HG03039 (cell line): Measurements from ENCODE around the gene PTCRA.
A peak's percentile ranks its signal among the peaks of the same experiment; 100 is the strongest.
"Not testable (repeated sequence)": the region's sequence is repeated elsewhere in the genome, so short reads cannot be mapped to it uniquely, and the experiment has no call there.

Experiments
- ATAC-seq: cut with Tn5 transposase; IDR thresholded peaks from one replicate; pipeline ENCODE4 v1.9.1; 2021; ENCODE audit warnings: mild to moderate bottlenecking, moderate library complexity; ENCODE audit not compliant: unreplicated experiment

Gene PTCRA

GRCh38 chr6:42902429-42903263 is 13.2 kb upstream of the PTCRA start:
- not testable (repeated sequence) for ATAC-seq

GRCh38 chr6:42904467-42904866 is 11.4 kb upstream of the PTCRA start:
- ATAC-seq, result no peak

- ATAC-seq, result no peak
Measured at GRCh38 chr6:42907336-42907735, 8.5 kb upstream of the PTCRA start.

GRCh38 chr6:42909835-42910234 is 6.0 kb upstream of the PTCRA start:
- ATAC-seq, result no peak

- no peak for ATAC-seq
Measured at GRCh38 chr6:42911171-42912021, 4.5 kb upstream of the PTCRA start.

GRCh38 chr6:42914546-42914945 is 1.3 kb upstream of the PTCRA start:
- no peak for ATAC-seq

- no peak for ATAC-seq
Measured at GRCh38 chr6:42916288-42916687, 435 bp downstream of the PTCRA start.

GRCh38 chr6:42921801-42922200 is 5.9 kb downstream of the PTCRA start:
- no peak for ATAC-seq

- no peak for ATAC-seq
Measured at GRCh38 chr6:42923666-42924065, 7.8 kb downstream of the PTCRA start.

- no peak for ATAC-seq
Measured at GRCh38 chr6:42925248-42925857, 9.5 kb downstream of the PTCRA start.

- ATAC-seq, result peak; percentile 66
Measured at GRCh38 chr6:42928986-42929820, 13.3 kb downstream of the PTCRA start, which contains the start of gene CNPY3. Gene CNPY3, plus strand, starts transcription at chr6:42929480. Its CDS starts 91 bp downstream, at chr6:42929571.

- peak; percentile 51 for ATAC-seq
Measured at GRCh38 chr6:42929821-42930360, 14.0 kb downstream of the PTCRA start.

GRCh38 chr6:42932412-42932811 is 16.6 kb downstream of the PTCRA start:
- ATAC-seq, result no peak

- ATAC-seq, result no peak
Measured at GRCh38 chr6:42933205-42933604, 17.4 kb downstream of the PTCRA start.

- no peak for ATAC-seq
Measured at GRCh38 chr6:42935322-42935721, 19.5 kb downstream of the PTCRA start.

- ATAC-seq, result no peak
Measured at GRCh38 chr6:42936398-42936797, 20.5 kb downstream of the PTCRA start.

- ATAC-seq, result no peak
Measured at GRCh38 chr6:42937548-42938427, 21.9 kb downstream of the PTCRA start.

- ATAC-seq, result no peak
Measured at GRCh38 chr6:42938428-42938796, 22.6 kb downstream of the PTCRA start.
